GM19438 (cell line): ENCODE results near the gene INSYN2B.
A peak's percentile ranks its signal among the peaks of the same experiment; 100 is the strongest.

Source experiments
- ATAC-seq: cut with Tn5 transposase; IDR thresholded peaks from one replicate; pipeline ENCODE4 v1.9.1; 2021; ENCODE audit warnings: low read depth; ENCODE audit not compliant: unreplicated experiment

Gene INSYN2B

DNA sequence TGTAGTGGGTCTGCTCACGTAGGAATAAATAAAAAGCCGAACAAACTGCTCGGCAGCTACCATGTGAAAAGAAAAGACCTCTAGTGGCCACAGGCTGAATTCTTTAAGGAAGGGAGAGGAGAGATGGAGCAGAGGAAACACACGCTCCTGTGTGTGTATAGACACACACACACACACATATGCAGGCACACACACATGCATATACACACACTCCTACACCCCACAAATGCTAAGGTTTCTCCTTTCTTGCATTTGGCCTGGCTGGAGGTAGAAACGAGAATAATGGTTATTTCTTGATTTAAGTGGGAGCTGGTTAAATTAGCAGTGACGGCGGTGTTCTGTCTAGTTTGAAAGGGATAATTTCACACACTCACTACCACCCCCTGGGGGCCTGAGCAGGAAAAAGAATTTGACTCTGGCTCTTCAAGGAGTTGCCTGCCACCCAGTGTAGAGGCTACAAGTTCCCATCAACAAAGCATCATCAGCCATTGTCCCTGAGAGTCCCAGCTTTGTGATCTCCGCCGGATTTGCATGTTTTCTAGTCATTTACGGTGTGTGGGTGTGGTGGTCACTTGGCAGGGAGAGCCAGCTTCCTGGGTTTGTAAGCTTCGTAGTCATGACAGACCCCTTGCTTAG lies at the start of gene INSYN2B:
Gene INSYN2B, minus strand, starts transcription at position 78 of the 636 bp plus-strand sequence. CDS start 96,597 bp downstream, outside the sequence.
- peak; percentile 54 for ATAC-seq

DNA sequence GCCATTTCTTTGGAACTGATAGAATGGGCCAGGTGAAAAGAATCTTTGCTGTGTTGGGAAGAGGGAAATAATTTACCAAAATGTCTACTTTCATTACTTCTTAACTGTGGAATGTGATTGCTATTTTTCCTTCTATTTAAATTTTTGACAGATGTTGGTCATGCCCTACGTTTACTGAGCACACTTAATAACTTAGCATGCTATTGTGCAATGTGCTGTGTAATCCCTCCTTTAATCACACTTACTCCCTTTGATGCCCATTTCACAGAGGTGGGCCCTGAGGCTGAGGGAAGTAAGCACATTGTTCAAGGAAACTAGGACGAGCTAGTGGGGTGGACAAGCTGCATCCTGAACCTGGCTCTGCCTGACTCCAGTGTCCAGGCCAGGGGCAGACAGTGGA lies 47.8 kb upstream of the INSYN2B start:
- ATAC-seq, result no peak

DNA sequence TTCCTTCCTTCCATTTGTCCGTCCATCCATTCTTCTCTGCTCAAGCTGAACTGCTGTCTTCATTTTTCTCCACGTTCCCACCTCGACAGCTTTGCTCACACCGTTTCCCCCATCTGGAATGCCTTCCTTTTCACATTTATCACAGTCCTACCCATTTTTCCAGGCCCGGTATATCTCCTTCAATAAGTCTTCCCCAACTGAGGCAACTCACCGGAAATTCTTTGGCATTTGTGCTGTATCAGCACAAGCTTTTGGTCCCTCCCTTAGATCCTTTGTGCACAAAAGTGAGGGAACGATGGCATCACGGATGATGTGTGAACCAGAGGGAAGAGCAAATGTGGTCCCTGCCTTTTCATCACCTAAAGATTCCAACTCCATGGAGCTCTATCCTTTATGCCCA lies 45.6 kb upstream of the INSYN2B start:
- no peak for ATAC-seq

DNA sequence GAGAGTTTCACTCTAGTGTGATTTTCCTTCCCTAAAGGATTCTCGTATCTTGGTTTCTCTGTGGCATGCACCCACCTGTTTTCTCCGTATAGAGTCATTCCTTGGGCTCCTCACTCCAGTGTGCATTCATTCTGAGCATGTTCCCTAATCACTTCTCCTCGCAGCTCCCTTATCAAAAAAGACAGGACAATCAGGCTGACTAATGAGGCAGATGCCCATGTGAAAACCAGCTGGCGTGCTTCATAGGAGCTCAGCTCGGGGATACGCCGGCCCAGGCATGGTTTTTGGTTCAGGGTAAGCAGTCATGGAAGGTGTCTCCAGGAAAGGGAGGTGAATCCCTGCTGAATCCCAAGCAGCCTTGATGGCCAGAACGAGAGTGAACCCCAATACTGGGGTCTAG lies 41.2 kb upstream of the INSYN2B start:
- no peak for ATAC-seq

DNA sequence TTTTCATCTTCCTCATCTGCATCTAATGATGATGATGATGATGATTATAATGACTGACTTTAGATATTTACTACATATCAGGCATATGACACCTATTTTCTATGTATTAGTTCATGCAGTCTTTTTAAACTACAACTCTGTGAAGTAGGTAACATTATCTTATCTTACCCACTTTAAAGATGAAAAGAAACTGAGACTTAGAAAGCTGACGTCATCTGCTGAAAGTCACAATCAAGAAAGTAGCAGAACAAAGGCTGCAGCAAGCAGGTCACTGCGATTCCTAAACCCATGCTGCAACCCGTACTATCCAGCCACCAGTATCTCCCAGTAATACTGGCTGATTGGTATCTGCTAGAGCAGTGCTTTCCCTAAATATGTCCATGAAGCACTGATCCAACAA lies 40.1 kb upstream of the INSYN2B start:
- ATAC-seq, result no peak

DNA sequence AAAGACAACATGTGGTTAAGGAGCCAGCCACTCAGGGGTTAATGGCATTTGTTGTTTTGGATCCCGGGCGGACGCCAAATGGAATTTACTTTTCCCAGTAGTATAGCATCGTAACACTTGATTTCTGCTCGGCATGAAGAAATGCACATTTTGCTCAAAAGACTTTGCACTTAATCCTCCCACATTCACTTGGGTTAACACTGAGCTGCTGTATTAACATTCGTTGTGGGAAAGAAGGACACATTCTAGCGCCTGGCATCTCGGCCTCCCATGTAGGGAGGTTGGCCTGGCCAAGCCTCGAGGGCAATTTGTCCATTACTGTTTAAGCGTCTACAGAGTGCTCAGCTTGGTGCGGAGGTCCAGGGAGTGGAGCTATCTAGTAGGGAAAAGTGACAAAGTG lies 32.3 kb upstream of the INSYN2B start:
- no peak for ATAC-seq

DNA sequence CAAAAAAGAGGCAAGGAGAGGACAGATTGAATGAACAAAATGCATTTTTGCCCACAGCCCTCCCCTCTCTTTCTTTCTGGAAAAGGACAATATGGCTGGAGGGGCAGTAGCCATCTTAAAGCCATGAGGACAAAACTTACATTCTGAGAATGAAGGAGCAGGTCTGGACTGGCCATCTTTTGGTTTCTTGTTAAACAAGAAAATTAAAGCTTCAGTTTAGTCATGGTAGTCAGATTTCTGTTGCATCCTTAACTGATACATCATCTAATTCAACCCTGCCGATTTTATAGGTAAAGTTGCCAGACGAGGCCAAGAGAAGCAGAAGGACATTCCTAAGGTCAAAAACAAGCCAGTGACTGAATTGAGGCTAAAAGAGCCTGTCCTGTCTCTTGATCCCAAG lies 31.5 kb upstream of the INSYN2B start:
- ATAC-seq, result no peak

DNA sequence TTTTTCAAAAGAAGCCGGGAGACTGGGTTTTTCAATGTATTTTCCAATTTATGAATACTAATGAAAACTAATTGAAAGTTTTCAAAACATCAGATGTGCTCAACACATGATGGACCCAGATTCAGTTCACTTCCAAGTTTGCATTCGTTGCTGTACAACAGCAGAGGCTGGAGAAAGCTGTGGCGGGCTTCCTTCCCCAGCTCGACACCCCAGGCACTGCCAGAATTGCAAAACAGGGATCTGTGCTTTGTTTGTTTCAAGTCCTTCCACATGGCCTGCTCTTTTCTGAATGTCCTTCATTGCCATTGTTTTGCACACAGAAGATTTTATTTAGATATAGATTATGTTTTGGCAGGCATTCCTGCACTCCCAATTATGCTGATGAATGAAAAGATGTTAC lies 30.3 kb upstream of the INSYN2B start:
- no peak for ATAC-seq

DNA sequence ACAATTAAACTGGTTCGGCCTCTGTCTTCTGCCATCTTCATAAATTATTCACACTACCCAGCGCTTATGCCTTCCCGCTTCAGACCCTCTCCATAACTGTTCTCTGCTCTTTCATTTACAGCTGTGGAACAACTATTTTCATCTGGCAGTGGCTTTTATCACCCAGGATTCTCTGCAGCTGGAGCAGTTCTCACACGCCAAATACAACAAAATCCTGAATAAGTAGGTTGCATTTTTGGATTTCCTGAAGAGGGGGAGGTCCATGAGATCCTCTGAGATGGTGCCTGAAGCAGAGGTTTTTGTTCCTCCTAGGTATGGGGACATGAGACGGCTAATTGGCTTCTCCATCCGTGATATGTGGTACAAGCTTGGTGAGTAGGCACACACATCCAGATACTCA lies 28.1 kb upstream of the INSYN2B start:
- ATAC-seq, result no peak

DNA sequence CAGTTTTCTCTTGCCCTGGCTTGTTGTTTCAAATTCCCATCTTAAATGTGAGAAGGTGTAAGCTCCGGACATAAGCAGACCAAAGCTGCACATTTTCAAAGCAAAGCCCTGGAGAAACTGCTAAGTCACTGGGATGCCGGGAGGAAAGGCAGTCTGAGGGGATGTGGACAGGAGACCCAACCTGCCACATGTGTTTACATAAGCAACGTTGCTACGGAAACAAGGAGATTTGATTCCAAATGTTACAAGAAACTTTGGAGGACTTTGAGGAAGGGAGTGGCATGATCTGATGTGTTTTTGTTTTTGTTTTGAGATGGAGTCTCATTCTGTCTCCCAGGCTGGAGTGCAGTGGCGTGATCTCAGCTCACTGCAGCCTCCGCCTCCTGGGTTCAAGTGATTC lies 25.7 kb upstream of the INSYN2B start:
- no peak for ATAC-seq

DNA sequence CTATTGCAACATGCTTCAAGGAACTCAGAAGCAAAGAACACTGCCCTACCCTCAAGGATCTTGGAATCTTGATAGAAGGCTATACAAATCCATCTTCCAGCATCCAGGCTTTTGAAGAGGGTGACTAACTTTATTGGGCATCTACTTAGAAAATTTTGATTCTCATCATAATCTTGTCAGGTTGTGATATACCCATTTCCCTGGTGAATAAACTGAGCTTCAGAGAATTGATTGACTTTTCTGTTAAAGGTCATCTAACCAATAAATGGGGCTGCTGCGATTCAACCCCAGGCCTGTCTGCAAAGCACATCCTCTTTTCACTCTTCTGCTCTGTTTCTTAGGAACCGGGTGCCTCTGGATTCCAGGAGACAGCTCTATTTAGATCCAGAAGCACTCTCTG lies 19.9 kb upstream of the INSYN2B start:
- no peak for ATAC-seq

DNA sequence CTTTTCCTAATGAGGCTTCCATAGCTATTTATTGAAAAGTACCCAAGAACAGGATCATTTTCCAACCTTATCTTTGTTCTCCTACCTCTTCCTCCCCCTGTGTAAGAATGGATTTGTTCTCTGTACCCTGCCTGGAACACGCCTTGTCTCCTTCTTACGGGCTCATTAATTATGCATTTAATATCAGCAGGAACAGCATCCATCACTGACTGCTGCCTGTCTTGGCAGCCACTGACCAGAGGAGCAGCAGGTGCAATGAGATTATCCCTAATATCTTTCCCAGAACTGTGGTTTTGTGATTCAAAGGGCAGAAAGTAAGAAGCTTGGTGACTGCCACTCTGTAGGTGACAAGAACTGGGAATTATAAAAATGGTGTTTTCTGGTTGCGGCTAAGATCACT lies 19.3 kb upstream of the INSYN2B start:
- no peak for ATAC-seq

DNA sequence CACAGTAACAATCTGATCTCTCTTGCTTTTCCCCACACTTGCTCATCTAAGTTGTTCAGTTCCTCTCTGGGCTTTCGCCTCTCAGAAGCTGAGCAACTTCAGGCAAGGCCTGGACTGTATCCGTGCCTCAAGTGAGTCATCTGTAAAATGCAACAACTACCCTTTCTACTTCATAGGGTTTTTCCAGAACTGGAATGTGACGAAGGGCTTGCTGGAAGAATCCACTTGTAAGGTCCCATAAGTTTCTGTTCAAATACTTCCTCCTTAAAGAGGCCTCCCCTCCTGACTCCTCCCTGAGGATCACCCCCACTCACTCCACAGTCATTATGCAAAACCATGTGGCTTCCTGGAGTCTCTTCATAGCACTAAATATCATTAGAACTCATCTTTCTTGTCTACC lies 17.5 kb upstream of the INSYN2B start:
- ATAC-seq, result no peak

DNA sequence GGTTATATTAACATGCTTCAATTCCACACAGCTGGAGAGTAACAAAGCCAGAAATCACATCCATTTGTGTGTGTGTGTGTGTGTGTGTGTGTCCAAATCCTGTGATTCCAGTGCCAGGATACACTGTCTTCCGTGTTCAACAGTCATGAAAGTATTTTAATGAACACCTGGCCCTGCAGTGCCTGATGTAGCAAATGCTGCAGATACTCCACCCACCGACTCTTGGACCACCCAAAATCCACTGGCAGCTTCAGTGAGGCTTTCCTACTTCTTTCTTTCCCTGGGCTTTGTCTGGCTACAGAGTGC lies 13.1 kb upstream of the INSYN2B start:
- no peak for ATAC-seq

DNA sequence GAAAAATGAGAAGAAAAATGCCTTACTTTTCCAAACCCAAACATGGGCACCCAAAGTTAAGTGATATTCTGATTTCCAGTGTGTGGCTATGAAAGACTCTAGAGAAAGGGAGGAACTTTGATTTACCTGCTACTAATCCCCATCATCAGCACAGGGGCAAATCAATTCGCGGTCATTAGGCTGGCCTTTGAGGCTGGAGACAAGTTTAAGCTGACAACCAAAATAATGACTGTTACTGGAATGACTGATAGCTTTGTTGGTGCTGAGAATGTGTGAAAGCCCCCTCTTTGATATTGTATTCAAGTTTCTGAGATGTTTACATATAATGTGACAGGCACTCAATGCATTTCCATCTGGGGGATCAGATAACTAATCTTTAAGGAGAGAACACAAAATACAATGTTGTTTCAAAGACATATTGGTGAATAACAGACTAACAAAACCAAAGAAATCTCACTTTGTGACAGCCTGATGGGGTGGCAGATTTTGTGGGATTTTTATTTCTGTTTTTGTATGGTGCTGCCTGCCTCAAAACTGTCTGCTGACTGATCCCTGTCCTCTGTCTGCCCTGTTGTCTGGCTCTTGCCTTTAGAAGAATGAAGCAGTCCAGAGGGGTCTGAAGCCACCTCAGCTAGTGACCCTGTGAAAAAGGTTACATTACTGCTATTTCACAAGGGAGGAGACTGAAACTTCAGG lies 12.6 kb upstream of the INSYN2B start:
- ATAC-seq, result no peak

DNA sequence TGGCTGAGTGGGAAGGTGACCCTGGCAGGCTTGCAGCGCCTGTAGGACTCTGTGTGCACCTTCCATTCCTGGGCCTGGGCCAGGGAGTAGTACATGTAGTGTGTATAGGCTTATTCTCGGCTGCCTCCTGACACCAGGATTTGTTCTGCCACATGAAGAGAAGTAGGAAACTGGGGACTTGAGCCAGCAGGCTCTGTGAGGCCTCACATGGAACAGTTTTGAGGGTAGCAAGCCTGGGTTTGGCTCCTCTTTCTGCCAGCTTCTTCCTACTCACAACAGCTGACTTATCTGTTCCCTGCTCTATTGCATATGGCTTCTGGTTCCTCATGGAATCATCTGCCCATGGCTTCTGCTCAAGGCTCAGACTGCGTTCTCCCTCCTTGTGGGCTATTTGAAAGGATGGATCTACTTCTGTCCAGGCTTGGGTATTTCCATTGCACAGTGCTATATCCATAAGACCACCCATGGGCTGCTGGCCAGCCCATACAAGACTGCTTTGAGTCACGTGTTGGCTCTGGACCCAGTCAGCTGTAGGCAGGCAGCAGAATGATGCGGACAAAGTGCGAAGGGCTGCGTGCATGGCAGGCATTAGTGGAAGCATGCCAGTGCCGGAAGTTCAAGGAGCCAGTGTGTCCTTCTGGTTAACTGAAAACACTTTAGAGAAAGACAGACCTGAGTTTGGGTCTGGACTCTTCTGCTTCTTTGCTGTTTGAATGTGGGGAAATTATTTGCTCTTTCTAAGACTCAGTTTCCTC lies 11.0 kb upstream of the INSYN2B start:
- no peak for ATAC-seq

DNA sequence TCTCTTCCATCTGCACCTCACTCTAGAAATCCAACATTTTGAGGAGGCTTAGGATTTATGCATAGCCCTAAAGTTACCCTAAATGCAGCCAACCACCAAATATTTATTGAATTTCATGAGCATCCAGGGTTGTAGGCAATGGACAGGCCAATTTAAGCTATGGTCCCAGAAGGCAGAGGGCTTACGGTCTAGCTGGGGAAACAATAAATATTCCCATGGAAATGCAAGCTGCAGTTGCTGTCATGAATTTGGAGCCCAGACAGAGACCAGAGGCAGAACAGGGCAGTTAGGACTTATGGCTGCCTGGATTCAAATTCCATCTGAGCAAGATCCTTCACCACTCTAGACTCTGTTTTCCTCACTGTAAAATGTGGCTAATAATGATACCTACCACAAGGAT lies 9.1 kb upstream of the INSYN2B start:
- no peak for ATAC-seq

DNA sequence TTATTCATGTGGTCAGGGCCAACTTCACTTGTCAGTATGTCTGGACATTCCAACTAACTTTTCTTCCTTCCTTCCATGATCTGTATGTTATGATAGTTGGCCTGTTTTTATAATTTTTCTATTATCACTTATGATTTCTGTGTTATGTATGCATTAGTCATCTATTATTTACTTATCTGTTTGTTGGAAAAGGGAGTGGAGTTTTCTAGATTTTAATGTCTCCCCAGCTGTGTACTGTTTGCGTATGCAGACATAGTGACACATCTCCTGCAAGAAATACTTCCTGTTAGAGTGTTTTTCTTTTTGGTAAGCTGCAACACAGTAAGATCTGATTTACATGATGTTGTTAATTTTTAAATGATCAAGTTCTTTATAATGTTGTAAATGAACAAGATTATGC lies 8.7 kb upstream of the INSYN2B start:
- ATAC-seq, result no peak

DNA sequence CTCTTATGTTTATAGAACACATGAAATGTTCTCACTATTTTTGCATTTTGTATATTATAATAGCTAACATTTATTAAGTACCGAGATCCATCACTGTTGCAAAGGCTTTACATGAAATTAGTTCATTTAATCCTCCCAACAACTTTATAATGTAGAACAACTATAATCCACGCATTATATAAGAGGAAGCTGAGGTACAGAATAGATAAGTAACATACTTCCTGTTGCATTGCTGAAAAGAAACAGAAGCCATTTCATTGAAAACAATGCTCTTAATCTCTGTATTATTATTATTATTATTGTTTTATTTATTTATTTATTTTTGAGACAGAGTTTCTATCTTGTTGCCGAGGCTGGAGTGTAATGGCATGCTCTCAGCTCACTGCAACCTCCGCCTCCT lies 7.9 kb upstream of the INSYN2B start:
- no peak for ATAC-seq

DNA sequence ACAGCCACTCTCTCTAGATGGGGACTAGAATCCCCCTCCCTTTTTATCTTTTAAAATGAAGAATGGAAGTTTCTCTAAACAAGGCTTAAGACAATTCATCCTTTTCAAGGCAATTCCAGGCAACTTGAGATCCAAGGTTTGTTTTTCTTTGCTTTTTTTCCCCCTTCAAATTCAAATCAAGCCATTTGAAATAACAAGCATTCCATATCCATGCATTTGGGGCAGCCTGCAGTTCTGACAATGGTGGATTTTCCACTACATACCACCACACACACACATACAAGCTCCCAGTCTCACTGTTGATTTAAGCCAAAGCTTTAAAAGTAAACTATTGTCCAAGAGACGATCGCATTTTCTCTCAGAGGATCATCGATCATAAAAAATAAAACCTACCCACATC lies 424 bp downstream of the INSYN2B start:
- ATAC-seq, result no peak

DNA sequence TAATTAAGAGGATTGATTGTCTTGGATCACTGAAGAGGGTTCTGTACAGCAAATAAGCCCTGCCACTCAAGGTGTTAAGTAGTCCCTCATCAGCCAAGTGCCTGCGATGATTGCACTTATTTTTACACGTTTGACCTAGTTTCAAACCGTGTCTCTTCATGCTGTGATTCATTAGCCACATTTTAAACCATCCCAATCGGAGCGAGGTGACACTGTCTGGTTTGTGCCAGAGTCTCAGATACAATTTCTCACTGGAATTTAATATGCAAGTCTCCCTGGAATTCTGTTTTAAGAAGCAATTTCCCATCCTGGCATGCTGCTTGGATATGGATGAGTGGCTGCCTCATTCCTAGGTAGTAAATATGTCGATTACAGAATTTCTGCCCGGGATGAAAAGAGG lies 1.6 kb downstream of the INSYN2B start:
- ATAC-seq, result no peak

DNA sequence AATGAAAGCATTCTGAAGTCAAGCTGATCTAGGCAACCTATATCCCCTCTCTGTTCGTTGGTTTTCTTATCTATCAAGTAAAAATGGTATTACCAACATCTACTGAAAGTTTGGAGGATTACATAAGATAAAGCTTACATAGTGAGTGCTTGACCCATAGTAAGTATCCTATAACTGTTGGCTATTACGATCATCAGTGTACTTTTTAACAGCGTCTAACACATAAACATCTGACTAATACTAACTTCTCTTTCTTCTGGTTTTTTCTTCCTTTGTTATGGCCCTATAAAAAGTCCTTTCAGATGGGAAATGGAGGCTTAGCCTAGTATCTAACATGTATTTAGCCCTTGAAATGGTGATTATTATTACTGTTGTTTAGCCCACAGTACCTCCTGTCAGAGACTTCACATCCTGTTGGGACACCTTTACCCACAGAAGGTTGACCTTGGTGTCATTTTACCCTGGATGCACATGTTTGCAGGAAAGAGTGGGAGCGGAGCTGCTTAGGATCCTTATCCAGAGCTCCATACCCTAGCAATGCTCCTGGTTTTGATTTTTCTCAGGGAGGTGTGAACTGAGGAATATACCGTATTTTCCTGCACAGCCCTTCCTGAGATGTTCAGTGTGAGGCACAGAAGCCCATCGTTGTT lies 6.0 kb downstream of the INSYN2B start:
- ATAC-seq, result no peak
